Ishikawa (cell line): ENCODE measurements around the gene STT3B.

Experiments
- CREB1 ChIP-seq: IDR thresholded peaks from 2 replicates; pipeline ENCODE4 v1.6.1; 2012; ENCODE audit warnings: low read depth
- EGR1 ChIP-seq: IDR thresholded peaks from 2 replicates; pipeline ENCODE4 v1.6.1; 2012
- EP300 ChIP-seq: IDR thresholded peaks from 2 replicates; pipeline ENCODE4 v1.6.1; 2012; ENCODE audit warnings: borderline replicate concordance
- RAD21 ChIP-seq: IDR thresholded peaks from 2 replicates; pipeline ENCODE4 v1.6.1; 2012; ENCODE audit warnings: low read depth
- USF1 ChIP-seq: IDR thresholded peaks from 2 replicates; pipeline ENCODE4 v1.6.1; 2012
- YY1 ChIP-seq: IDR thresholded peaks from 2 replicates; pipeline ENCODE4 v1.6.1; 2012; ENCODE audit warnings: low read depth
- ZBTB7A ChIP-seq: IDR thresholded peaks from 2 replicates; pipeline ENCODE4 v1.6.1; 2012; ENCODE audit warnings: low read depth

DNA sequence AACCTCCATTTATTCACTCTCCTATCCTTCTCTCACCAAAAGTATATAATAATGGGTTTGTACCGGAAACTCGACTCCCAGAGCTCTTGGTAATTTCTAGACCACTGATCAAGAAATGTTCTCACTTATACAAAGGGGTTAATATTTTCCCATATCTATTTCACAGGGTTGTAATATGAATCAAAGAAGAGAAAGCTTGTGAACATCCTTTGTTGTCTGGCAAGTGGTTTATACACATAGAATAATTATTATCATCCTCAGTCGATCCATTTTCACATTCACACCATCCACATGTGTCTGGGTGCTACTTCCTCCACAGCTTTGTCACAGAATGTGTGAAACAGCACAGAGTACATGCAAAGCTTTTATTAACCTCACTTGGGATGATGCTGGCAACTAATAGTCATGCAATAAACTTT, 29.9 kb upstream of the STT3B start:
- no peak for TF ChIP-seq RAD21
- TF ChIP-seq EP300 = no peak
- TF ChIP-seq YY1 = no peak
- TF ChIP-seq EGR1 = no peak
- no peak for TF ChIP-seq CREB1
- no peak for TF ChIP-seq USF1
- TF ChIP-seq ZBTB7A = no peak
